GM21825 (cell line): Measurements from ENCODE around the gene LUM.
A peak's percentile ranks its signal among the peaks of the same experiment; 100 is the strongest.
"Not testable (repeated sequence)": the region's sequence is repeated elsewhere in the genome, so short reads cannot be mapped to it uniquely, and the experiment has no call there.

ENCODE experiments used
- ATAC-seq: cut with Tn5 transposase; IDR thresholded peaks from one replicate; pipeline ENCODE4 v1.9.1; 2021; ENCODE audit warnings: mild to moderate bottlenecking, moderate library complexity; ENCODE audit not compliant: unreplicated experiment

LUM gene

GRCh38 chr12:91109581-91110310, 1.5 kb downstream of the LUM start:
- no peak for ATAC-seq

DNA sequence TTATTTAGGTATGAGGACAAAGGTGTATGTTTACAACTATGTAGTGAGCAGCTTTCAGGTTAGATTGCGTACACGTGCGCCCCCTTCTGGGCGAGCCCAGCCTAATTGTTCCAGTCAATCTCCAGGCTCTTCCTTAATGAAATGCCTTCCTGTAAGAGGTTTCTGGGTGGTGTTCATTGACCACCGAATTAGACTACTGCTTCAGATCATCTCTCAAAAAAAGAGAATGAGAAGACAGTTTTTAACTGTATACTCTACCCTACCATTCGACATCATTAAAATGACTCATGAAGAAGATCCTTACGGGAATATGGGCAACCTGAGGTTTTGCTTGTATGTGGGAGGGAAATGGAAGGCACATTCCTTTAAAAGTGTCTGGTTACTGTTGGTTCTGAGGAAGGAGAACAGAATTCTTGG, 2.1 kb downstream of the LUM start:
- ATAC-seq: peak; percentile 77

GRCh38 chr12:91108196-91108755, 3.0 kb downstream of the LUM start:
- no peak for ATAC-seq

GRCh38 chr12:91106283-91106682, 5.0 kb downstream of the LUM start:
- no peak for ATAC-seq

- ATAC-seq: no peak
Observed at GRCh38 chr12:91105807-91106206, 5.5 kb downstream of the LUM start.

DNA sequence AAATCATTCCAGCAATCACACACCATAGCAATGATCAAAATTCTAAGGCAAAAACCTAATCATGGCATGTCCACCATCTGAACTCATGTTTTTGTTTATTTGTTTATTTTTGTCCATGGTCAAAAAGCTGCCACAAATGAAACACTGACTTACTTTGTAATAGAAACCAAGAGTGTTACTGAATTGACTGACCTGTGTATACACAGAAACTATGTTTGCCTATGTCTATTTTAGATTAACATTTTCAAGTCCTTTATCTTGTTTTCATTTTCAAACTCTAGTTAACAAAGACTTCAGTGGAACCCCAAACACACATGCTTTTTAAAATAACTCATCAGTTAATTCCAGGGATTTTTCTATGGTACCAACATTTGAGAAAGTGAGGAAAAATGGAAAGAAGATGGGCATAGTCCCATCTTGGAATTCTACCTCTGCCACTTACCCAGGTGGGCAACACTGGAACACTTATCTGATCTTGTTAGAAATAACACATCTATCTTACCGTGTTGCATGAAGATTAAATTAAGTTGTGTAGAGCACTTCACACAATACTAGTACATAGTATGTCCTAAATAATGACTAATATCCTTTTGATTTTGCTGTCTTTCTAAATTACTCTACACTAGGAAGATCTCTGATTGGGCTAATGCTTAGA, 6.4 kb downstream of the LUM start:
- ATAC-seq: no peak

DNA sequence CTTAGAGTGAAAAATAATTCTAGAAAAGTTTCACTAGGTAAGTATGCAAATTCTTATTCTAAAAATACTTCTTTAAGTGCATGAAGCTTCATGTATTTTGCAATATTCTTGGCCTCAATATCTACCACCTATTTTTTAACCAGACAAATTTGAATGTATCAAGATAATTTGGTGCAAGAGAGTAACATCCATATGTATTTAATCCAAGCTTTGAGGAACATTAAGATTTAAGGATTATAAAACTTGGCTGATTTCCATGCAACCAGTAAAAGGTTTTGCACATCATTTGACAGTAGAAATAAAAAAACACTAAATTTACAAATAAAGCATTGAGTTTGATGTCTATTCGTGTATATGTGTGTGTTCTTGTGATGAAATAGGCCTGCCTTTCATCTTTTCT, 7.7 kb downstream of the LUM start:
- no peak for ATAC-seq

GRCh38 chr12:91103101-91103500, 8.2 kb downstream of the LUM start:
- no peak for ATAC-seq

DNA sequence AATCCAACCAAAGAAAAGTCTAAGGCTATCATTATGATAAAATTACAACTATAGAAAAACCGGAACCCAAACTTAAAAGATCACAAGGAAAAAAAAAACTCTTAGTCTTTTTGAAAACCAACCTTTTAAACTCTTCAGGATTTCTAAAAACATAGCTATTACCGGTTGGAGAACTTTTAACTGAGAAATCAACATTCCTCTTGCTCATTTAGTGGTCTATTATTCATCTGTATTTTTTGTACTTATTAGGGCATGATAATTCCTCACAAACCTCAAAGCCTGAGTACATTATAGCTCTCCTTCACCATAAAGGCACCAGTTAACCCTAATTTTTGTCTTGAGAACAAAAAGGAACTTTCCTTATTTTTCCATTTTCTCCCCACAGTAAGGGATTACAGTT, 10.4 kb downstream of the LUM start:
- no peak for ATAC-seq

DNA sequence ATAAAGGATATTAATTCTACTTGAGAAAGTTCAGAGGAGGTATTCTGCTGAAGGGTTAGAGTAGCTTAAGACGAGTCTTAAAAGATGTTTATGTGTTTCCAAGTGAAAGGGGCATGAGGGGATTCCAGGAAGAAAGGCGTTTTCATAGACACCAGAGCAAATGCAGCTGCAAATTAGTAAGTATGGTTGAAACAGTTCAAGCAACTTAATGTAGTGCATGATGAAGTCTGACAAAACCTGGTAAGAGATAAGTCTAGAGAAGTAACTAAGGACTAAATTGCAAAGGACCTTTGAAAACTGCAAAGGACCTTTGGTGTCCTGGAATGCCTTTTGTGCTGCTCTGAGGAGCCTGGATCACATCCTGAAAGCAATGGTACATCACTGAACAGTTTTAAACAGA, 11.5 kb downstream of the LUM start:
- ATAC-seq: no peak

DNA sequence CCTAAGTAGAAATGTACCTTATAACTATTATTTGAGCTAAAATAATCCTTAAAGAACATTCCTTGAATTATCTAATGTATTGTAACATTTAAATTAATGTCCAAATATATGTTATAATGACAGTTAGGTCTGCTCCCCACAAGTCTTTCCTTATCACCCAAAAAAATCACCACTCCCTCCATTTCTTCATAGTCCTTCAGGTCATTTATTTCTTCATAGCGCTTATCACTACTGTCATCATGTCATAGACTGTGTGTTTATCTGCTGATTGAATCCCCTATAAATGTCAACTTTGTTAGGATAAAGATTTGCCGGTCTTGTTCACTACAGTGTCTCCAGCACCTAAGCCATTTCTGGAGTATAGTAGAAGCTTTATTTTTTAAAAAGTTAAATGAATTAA, 12.0 kb downstream of the LUM start:
- no peak for ATAC-seq

DNA sequence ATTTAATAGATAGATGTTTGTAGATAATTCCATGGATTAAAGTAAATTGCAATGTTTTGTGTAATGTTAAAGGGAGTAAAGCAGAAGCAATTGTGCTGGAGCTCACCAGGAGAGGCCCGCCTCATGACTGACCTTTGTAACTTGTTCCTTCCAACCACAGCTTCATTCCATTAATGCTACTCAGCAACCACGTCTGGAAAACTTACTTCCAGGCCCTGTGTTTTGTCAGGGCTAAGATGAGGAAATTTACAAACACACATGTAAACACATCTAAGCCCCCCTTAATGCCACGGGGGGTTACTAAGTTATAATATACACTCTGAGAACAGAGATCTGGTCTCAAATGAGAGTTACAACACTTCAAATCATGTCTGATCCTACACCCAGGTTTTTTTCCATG, 12.4 kb downstream of the LUM start:
- no peak for ATAC-seq

- ATAC-seq: no peak
Observed at GRCh38 chr12:91098461-91098860, 12.8 kb downstream of the LUM start.

GRCh38 chr12:91094957-91095356, 16.3 kb downstream of the LUM start:
- no peak for ATAC-seq

DNA sequence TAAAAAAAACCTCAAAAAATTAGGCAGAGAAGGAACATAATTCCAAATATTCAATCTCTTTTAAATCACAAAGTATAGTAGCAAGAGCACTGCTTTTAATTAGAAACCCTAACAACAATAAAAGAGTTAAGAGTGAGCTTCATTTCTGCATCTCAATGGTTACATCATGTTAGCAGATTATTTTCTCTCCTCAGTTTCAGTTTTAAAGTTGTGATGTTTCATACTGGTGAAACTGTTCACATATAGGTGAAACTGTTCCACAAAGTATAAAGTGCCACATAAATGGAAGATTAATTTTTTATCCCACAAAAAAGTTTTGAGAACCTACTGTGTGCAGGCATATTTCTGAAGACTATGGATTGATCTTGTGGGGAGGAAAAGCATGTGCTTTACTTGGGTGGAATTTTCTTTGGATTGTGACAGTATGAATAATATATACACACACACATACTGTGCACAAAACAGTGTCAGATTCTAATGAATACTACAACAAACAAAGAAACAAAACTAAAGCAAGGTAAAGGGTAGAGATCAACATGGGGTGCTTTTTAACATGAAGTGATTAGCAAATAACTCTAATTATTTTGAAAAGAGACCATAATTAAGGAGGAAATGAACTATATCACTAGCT, 17.1 kb downstream of the LUM start:
- no peak for ATAC-seq

GRCh38 chr12:91093341-91093740, 18.0 kb downstream of the LUM start:
- ATAC-seq: no peak

- ATAC-seq: no peak
Observed at GRCh38 chr12:91091916-91092715, 19.2 kb downstream of the LUM start.

DNA sequence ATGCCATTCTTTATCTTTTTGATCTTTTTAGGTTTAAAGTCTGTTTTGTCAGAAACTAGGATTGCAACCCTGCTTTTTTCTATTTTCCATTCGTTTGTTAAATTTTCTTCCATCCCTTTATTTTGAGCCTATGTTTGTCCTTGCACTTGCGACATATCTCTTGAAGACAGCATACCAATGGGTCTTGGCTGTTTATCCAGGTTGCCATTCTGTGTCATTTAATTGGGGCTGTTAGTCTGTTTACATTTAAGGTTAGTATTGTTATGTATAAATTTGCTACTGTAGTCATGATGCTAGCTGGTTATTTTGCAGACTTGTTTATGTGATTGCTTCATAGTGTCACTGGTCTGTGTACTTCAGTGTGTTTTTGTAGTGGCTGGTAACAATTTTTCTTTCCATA, 21.3 kb downstream of the LUM start:
- ATAC-seq: not testable (repeated sequence)

DNA sequence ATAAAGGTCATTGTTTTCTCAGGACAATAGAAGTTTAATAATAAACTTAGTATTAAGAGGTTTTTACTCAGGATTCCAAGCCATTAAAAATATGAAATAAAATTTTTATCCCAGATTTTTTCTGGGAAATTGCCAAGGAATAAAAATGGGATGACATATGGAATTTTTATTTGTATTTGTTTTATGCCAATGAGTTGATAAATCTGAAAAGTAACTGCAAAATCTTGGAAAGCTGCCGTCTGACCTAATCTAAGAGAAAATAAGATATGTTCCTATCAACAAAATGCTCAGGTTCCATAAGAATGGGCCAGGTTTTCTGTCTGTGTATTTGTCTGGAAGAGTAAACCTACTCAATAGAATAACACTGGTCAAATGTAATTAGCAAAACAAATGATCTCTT, 31.3 kb downstream of the LUM start:
- no peak for ATAC-seq

- ATAC-seq: no peak
Observed at GRCh38 chr12:91078501-91078900, 32.8 kb downstream of the LUM start.
